HTR-8/SVneo (cell line): ENCODE measurements around the gene NSMCE3.
"Not testable (repeated sequence)": the region's sequence is repeated elsewhere in the genome, so short reads cannot be mapped to it uniquely, and the experiment has no call there.

Experiments used
- DNase-seq: peaks from one replicate; pipeline ENCODE4 v3.0.0; 2011; ENCODE audit warnings: low spot score, mixed read lengths; ENCODE audit not compliant: insufficient read length
- FAIRE-seq: peaks from 2 replicates; lab custom pipeline; 2011; peaks lifted over from hg19 to GRCh38; lab: Jason Lieb, UNC

The NSMCE3 gene

GRCh38 chr15:29224235-29224986, 45.2 kb downstream of the NSMCE3 start:
- not testable (repeated sequence) for DNase-seq, FAIRE-seq

GRCh38 chr15:29223640-29224039, 46.0 kb downstream of the NSMCE3 start:
- DNase-seq (no peak), FAIRE-seq (no peak)

- DNase-seq (no peak), FAIRE-seq (no peak)
Observed at GRCh38 chr15:29222129-29222853, 47.3 kb downstream of the NSMCE3 start.

- no peak for DNase-seq
- no peak for FAIRE-seq
Observed at GRCh38 chr15:29220852-29221251, 48.8 kb downstream of the NSMCE3 start.

- FAIRE-seq (no peak), DNase-seq (no peak)
Observed at GRCh38 chr15:29216955-29217354, 52.7 kb downstream of the NSMCE3 start.
